Neural progenitor cell (in vitro differentiated cells): ENCODE measurements around the gene IFI35.

Source experiments
- EZH2 ChIP-seq: fragments of 200-600 bp; sonication (generic); IDR thresholded peaks from 2 replicates; pipeline ENCODE4 v1.6.1; 2017; ENCODE audit warnings: antibody characterized with exemption, mild to moderate bottlenecking, moderate library complexity
- EZH2phosphoT487 ChIP-seq: fragments of 200-600 bp; sonication (generic); IDR thresholded peaks from 2 replicates; pipeline ENCODE4 v1.6.1; 2017; ENCODE audit warnings: antibody characterized with exemption
- TF ChIP-seq, protein P1 (sequence below): fragments of 200-600 bp; sonication (generic); IDR thresholded peaks from 2 replicates; pipeline ENCODE4 v1.5.1; 2017; ENCODE audit warnings: antibody characterized with exemption, mild to moderate bottlenecking

DNA sequence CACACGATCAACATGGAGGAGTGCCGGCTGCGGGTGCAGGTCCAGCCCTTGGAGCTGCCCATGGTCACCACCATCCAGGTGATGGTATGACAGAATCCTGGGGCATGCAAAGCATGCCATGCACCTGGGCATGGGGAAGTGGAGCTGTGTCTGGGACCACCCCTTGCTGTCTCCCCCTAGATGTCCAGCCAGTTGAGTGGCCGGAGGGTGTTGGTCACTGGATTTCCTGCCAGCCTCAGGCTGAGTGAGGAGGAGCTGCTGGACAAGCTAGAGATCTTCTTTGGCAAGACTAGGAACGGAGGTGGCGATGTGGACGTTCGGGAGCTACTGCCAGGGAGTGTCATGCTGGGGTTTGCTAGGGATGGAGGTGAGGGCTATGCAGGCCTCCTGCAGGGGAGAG, 6.7 kb downstream of the IFI35 start:
- TF ChIP-seq, protein P1, sequence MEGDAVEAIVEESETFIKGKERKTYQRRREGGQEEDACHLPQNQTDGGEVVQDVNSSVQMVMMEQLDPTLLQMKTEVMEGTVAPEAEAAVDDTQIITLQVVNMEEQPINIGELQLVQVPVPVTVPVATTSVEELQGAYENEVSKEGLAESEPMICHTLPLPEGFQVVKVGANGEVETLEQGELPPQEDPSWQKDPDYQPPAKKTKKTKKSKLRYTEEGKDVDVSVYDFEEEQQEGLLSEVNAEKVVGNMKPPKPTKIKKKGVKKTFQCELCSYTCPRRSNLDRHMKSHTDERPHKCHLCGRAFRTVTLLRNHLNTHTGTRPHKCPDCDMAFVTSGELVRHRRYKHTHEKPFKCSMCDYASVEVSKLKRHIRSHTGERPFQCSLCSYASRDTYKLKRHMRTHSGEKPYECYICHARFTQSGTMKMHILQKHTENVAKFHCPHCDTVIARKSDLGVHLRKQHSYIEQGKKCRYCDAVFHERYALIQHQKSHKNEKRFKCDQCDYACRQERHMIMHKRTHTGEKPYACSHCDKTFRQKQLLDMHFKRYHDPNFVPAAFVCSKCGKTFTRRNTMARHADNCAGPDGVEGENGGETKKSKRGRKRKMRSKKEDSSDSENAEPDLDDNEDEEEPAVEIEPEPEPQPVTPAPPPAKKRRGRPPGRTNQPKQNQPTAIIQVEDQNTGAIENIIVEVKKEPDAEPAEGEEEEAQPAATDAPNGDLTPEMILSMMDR: no peak
- TF ChIP-seq EZH2 (no peak), EZH2phosphoT487 (no peak)
